Esophagus muscularis mucosa (tissue), 3 donors: ENCODE data around the gene OCEL1.

Experiments
- POLR2A ChIP-seq: fragments of 450-650 bp; IDR thresholded peaks from one replicate; pipeline ENCODE4 v1.6.1; 2017; ENCODE audit warnings: antibody characterized with exemption, moderate library complexity, mild to moderate bottlenecking, low read depth
- TF ChIP-seq, protein P1 (sequence below), 3 experiments: fragments of 200-600 bp in 2 of 3; fragments of 450-650 bp in 1 of 3; sonication (generic) in 2 of 3; IDR thresholded peaks; one replicate each; pipeline ENCODE4 v1.5.1; 2017 to 2019; ENCODE audit warnings: antibody characterized with exemption in 3 of 3, mild to moderate bottlenecking in 2 of 3, moderate library complexity in 1 of 3

DNA sequence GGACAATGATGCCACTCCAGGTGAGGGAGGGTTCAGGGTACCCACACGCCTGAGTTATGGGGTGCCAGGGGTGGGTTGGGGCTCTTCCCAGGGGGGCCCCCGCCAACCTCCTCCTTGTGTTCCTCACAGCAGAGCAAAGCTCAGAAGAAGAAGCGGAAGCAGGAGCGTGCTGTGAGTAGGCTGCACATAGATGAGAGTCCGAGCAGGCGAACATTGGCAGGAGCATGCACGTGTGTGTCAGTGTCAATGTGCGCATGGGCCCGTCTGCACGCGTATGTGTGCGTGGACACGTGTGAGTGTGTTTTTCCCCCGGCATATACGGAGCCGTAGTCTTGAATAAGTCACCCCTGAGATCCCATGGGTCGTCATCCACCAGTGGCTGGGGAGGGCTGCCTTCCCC, 23.3 kb upstream of the OCEL1 start:
- TF ChIP-seq, protein P1, sequence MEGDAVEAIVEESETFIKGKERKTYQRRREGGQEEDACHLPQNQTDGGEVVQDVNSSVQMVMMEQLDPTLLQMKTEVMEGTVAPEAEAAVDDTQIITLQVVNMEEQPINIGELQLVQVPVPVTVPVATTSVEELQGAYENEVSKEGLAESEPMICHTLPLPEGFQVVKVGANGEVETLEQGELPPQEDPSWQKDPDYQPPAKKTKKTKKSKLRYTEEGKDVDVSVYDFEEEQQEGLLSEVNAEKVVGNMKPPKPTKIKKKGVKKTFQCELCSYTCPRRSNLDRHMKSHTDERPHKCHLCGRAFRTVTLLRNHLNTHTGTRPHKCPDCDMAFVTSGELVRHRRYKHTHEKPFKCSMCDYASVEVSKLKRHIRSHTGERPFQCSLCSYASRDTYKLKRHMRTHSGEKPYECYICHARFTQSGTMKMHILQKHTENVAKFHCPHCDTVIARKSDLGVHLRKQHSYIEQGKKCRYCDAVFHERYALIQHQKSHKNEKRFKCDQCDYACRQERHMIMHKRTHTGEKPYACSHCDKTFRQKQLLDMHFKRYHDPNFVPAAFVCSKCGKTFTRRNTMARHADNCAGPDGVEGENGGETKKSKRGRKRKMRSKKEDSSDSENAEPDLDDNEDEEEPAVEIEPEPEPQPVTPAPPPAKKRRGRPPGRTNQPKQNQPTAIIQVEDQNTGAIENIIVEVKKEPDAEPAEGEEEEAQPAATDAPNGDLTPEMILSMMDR (IDR thresholded peaks at IDR 0.05): no peak
- TF ChIP-seq POLR2A: no peak
